IPS-18c (cell line): ENCODE measurements around the gene CEP95.
"Not testable (repeated sequence)": the region's sequence is repeated elsewhere in the genome, so short reads cannot be mapped to it uniquely, and the experiment has no call there.

ENCODE experiments used
- H3K4me3 ChIP-seq: 2 replicates; pipeline ENCODE4 v1.7.0; 2013; ENCODE audit warnings: low read depth, mild to moderate bottlenecking, low read length, moderate library complexity; ENCODE audit not compliant: insufficient read depth
- H3K9me3 ChIP-seq: one replicate; pipeline ENCODE4 v1.6.1; 2013; ENCODE audit warnings: mild to moderate bottlenecking, low read length, moderate library complexity; ENCODE audit not compliant: control insufficient read depth, insufficient read depth

CEP95 gene

GRCh38 chr17:64537488-64537887 is 30.7 kb downstream of the CEP95 start:
- no peak overlapping the region for H3K4me3 ChIP-seq
- no peaks in the 10 kb centered on the region for H3K9me3 ChIP-seq

- no peaks in the 10 kb centered on the region for H3K9me3 ChIP-seq
- H3K4me3 ChIP-seq: no peak overlapping the region
These were observed 31.8 kb downstream of the CEP95 start for GRCh38 chr17:64538508-64539130.

GRCh38 chr17:64540118-64540776 is 33.5 kb downstream of the CEP95 start:
- Histone ChIP-seq H3K4me3 (no peak overlapping the region), H3K9me3 (no peaks in the 10 kb centered on the region)

- Histone ChIP-seq H3K9me3 (no peaks in the 10 kb centered on the region), H3K4me3 (no peak overlapping the region)
These were observed 38.0 kb downstream of the CEP95 start for GRCh38 chr17:64544742-64545141.

- H3K4me3 ChIP-seq: no peak overlapping the region
- H3K9me3 ChIP-seq: no peaks in the 10 kb centered on the region
These were observed 39.9 kb downstream of the CEP95 start for GRCh38 chr17:64546716-64547115.

GRCh38 chr17:64547319-64547718 is 40.5 kb downstream of the CEP95 start:
- H3K9me3 ChIP-seq: no peaks in the 10 kb centered on the region

GRCh38 chr17:64551461-64551860 is 44.7 kb downstream of the CEP95 start:
- no peaks in the 10 kb centered on the region for H3K9me3 ChIP-seq
- H3K4me3 ChIP-seq: no peak overlapping the region

More at GRCh38 chr17:64547319-64547718, 40.5 kb downstream of the CEP95 start:
- no peak overlapping the region for H3K4me3 ChIP-seq

GRCh38 chr17:64554028-64554637 is 47.4 kb downstream of the CEP95 start:
- H3K9me3 ChIP-seq: no peaks in the 10 kb centered on the region
- no peak overlapping the region; the same call in 1 of the 2 replicates for H3K4me3 ChIP-seq

GRCh38 chr17:64555281-64555680 is 48.5 kb downstream of the CEP95 start:
- Histone ChIP-seq H3K4me3 (no peak overlapping the region), H3K9me3 (no peaks in the 10 kb centered on the region)

GRCh38 chr17:64564098-64564497 is 57.3 kb downstream of the CEP95 start:
- Histone ChIP-seq H3K9me3 (no peaks in the 10 kb centered on the region), H3K4me3 (no peak overlapping the region)

- Histone ChIP-seq H3K9me3 (no peaks in the 10 kb centered on the region), H3K4me3 (no peak overlapping the region)
These were observed 58.8 kb downstream of the CEP95 start for GRCh38 chr17:64565563-64565962.

GRCh38 chr17:64571746-64572145 is 65.0 kb downstream of the CEP95 start:
- Histone ChIP-seq H3K9me3 (no peaks in the 10 kb centered on the region), H3K4me3 (no peak overlapping the region)

- Histone ChIP-seq H3K9me3 (no peaks in the 10 kb centered on the region), H3K4me3 (no peak overlapping the region)
These were observed 65.9 kb downstream of the CEP95 start for GRCh38 chr17:64572682-64573154.

GRCh38 chr17:64573214-64573613 is 66.4 kb downstream of the CEP95 start:
- Histone ChIP-seq H3K9me3 (no peaks in the 10 kb centered on the region), H3K4me3 (no peak overlapping the region)

GRCh38 chr17:64574646-64575045 is 67.9 kb downstream of the CEP95 start:
- Histone ChIP-seq H3K4me3 (no peak overlapping the region), H3K9me3 (no peaks in the 10 kb centered on the region)

- Histone ChIP-seq H3K9me3 (no peaks in the 10 kb centered on the region), H3K4me3 (no peak overlapping the region)
These were observed 68.7 kb downstream of the CEP95 start for GRCh38 chr17:64575431-64575830.

GRCh38 chr17:64577025-64577424 is 70.2 kb downstream of the CEP95 start:
- not testable (repeated sequence) for H3K9me3 ChIP-seq, H3K4me3 ChIP-seq

GRCh38 chr17:64579917-64580316 is 73.1 kb downstream of the CEP95 start:
- H3K9me3 ChIP-seq: no peaks in the 10 kb centered on the region

More at GRCh38 chr17:64579917-64580316, 73.1 kb downstream of the CEP95 start:
- no peak overlapping the region for H3K4me3 ChIP-seq
